ENCODE data around the gene ITGA1.
A peak's percentile ranks its signal among the peaks of the same experiment; 100 is the strongest.

ITGA1 gene

DNA sequence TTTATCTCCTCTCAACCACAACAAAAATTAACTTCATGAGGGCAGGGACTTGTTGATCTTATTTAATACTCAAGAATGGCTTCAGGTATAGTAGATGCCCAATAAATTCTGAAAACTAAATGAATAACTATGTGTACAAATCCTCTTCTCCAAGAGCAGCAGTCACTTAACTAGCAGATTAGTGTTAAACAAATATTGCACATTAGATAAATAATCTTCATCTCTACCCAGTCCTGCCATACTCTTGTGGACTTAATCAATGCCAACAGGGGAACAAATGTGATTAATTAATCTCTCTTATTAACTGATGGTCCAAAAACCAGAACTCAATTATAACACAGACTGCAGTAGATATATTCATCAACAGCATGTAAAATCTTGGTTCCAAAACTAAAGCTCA is 15.0 kb upstream of the ITGA1 start:
- no peak for DNase-seq (ENCODE audit: low spot score)

DNA sequence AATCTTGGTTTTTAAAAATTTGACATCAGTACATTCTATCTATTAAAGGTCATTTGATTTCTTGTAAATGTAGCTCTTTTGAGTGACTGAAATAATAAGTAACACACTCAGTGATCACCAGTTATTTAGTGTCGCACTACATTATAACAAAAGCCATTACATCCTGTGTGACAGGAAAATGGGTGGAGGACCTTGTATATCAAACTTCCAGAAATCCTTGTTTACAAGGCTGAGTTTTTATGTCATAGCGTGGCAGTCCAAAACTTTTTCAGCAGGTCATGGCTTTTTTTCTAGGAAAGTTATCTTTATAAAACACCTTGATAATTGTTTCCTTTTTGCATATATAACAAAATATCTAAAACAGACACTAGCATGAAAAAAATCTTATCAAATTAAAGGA is 14.4 kb upstream of the ITGA1 start:
- DNase-seq (ENCODE audit: low spot score), result no peak

DNA sequence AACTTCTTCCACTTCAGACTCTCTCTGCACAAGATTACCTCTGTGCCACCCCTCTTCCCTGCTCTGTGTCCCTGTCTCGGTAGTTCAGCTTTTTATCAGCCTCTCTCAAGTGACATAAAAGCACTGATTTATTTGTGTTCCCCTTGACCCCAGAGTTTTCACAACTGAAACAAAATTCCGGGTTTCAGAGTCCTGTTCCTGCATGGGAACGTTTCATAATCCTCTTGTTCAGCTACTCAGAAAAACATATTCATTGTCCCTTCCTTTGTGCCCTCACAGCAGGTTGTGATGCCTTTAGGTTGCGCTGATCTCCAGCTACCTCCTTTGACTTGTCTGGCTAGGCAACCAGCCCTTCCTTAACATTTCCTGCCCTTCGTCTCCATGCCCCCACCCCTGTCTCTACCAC is 13.7 kb upstream of the ITGA1 start:
- no peak for DNase-seq (ENCODE audit: low spot score)

DNA sequence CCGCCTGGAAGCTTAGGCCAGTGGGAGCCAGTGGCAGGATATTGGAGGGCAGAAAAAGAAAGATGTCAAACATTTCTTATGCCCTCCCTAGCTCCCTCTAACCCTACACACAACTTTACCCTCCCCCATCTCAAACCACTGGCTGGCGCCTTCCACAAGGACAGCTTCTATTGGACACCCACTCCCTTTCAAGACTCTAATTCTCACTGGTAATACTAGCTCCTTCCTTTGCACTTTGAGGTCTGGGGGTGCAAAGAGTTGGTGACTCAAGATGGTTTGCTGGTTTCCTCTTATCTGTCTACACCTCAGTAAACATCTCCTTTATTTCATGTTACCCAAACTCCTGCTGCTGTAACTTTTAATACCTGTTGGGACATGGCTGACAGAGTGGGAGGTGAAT is 11.6 kb upstream of the ITGA1 start:
- DNase-seq (ENCODE audit: low spot score), result no peak

DNA sequence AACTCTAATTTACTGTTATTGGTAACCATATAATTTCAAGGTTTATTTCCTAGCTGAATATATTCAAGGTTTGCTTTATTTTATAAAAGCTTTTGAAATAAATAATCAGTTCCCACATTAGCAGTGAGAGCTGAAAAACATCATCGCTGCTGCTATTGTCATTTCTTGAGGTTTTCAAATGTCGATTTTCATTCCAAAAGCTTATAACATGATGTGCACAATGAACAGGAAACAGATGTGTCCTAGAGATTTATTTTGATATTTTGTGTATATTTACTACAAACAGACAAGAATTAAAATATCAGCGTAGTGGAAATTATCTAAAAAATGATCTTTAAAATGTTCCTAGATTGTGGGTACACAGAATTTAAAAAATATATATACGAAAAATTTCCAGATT is 10.5 kb upstream of the ITGA1 start:
- no peak for DNase-seq (ENCODE audit: low spot score)

DNA sequence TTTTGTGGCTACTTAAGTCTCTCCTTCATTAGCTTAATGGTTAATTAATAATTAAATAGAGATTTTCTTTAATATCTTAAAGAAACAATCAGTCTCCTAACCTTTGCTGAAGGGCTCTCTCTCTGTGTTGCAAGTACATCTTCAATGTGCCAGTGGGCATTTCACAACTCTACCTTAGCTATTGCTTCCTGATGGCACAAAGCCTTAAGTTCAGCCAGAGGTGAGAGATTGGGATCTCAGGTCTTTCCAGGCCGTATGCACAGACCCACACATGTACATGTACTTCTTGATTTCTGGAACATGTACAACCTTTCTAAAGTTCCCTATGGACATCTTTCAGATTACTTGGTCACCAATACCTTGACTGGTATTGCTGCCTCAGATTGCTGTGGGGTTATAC is 8.9 kb upstream of the ITGA1 start:
- DNase-seq (ENCODE audit: low spot score), result no peak

DNA sequence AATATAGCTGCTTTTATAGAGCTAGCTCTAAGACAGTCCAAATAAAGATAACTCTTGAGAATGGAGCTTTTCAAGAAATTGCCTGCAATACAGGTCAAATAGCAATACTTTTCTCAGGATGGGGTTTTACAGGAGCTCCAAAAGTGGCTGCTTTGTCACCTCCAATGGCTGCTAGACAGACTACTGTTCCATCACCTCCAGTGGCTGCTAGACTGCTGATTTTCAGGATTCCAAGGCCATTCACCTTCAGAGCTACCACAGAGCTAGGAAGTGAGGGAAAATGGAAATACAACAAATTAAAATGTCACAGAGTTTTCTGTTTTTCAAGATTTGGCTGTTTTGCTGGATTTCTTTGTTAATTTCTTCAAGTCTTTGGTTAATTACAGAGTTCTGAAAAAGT is 8.5 kb upstream of the ITGA1 start:
- no peak for DNase-seq (ENCODE audit: low spot score)

DNA sequence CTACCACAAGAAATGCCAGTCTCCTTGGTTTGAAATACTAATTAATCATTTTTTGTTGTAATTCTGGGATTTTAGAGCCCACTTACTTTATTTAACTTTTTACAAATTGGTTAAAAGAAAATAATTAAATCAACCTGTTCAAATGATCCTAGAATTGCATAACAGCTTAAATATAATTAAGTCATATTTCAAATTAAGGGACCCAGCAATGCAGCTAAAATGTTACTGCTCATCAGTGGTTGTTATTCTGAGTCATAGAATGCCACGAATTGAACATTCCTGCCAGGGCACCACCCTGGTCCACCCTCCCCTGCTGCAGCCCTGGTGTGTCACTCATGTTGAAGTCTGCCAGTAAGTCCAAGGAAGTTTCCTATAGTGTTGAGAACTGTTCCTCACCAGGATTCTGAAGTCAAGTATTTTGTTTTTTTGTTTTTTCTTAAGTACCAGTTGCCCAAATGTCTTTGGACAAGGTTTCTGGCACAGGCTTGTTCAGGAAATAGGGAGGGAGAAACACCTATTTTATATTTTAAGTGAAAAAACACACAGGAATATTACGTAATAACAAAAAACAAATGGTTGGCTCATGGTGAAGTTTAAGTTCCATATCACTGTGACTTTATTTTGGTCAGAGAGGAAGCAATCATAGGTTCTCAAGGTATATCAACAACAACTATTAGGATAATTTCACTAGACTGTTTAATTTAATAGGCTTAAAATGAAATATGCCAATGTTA is 4.3 kb upstream of the ITGA1 start:
- DNase-seq (ENCODE audit: low spot score), result no peak

DNA sequence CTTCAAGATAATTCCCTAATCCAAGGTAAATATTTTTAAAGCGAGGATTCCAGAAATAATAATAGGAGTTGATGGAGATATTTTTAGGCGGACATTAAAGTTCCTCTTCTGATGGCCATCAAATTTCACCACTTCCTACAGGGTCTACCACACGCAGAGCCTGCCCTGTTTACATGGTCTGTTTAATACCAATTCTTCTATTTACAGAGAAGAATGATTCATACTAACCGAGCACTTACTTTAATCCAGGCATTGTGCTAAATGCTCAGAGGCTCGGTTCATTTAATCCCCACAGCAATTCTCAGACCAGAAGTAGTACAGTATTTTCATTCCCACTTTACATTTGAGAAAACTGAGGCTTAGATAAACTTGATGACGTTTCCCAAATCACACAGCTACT is 3.0 kb upstream of the ITGA1 start:
- no peak for DNase-seq (ENCODE audit: low spot score)

DNA sequence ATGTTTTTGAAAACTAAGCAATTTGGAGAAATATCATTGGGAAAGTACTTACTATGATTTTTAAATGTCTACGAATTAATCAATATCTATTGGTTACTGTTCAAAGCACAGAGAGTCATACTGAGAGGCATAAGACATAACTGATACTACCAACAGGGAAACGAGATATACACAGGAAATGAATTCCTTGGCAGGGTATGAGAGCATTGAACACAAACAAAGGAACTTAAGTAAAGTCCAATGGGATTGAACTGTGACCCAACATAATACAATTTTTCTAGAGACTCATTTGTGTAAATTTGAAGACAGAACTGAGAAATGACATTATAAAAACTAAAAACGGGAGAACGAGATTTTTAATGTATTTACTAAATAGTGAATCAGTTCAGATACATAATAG is 1.3 kb upstream of the ITGA1 start:
- DNase-seq (ENCODE audit: low spot score), result no peak

DNA sequence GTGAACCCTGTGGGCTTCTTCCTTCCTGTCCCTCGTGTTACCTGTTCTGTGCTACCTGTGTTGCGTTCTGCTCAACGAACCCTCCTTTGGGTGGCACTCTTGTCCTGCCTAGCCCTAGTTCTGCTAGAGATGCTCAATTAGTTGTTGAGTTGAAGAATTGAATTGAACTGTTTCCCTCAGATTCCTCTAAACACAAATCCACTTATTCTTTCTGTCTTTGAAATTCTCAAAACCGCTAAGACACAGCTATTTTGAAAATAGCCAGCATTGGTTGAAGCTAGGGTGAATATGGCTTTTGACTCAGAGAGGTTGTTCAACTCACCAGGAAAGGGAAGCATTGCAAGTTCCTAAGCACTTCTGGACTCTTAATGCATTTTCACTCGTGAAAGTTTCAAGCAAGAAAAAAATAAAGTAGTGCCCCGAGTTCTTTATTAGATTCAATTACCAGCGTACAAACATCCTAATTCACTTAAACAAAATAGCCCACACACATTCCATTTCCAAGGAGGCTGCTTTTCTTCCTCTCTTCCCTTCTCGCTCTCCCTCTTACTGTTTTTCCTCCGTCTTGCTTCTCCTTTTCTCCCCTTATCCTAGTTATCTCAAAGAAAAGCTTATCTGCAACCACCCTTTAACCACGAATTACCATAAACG is 642 bp upstream of the ITGA1 start:
- no peak for DNase-seq (ENCODE audit: low spot score)

DNA sequence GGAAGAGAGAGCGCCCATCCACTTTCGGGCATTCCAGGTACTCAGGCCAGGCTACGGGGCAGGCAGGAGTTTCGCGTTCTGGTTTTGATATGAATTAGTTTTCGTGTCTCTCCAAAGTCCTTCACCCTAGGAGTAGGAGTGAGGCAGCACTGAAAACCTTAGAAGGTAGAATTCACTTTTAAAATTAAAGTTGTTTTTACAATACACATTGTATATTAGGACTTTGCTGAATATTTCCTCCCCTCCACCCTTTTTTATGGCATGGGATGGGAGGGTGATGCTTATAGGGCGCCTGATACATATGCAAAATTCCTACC is 747 bp downstream of the ITGA1 start:
- DNase-seq (ENCODE audit: low spot score), result no peak

DNA sequence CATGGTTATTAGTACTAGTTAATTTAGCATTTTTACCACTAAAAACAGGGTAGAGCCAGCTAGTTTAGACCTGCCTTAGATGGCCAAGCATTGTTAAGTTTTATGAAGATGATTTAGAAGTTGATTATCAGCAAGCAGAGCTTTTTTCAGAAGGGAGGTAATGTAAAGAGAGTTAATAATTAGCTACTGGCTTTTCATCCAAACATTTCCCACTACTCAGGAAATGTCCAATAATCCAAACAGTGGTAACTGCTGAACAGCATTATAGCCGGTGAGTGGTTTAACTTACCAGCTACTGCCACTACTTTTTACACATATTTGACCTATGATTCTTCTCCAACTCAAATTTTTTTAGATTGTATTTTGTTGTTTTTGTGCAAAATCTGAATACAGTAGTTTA is 1.7 kb downstream of the ITGA1 start:
- DNase-seq (ENCODE audit: low spot score), result no peak

DNA sequence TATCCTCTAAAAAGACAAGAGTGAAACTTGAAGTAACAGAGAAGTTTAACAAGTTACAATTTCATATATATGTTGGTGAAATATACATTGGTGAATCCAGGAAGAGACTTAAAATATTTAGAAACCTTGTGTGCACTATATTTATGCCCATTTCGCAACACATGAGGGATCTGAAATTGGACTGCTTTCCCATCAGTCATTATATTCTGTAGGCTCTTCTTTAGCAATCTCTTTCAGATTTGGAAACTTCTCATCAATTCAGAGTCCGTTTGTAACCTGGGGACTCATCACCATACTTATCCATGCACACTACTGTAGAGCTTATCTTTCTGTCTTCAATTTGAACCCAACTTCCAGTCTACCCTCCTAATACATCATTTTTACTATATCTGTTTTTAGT is 2.1 kb downstream of the ITGA1 start:
- no peak for DNase-seq (ENCODE audit: low spot score)

DNA sequence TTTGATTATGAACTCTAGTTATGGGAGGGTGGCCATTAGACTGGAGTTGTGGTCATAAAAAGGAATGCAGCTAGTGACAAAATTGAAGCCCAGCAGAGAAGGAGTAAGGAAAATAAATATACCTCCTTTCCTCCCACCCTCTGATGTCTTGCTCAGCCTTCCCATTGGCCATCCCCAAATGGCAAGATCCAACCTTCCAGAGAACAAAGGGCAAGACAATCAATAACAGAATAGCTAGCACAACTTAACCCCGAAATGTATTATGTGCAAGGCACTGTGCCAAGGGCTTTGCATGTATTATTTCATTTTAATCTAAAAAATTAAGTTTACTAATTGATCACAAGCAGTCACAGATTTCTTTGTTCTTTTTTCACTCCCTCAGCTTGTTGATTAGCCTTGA is 3.6 kb downstream of the ITGA1 start:
- DNase-seq (ENCODE audit: low spot score), result no peak

DNA sequence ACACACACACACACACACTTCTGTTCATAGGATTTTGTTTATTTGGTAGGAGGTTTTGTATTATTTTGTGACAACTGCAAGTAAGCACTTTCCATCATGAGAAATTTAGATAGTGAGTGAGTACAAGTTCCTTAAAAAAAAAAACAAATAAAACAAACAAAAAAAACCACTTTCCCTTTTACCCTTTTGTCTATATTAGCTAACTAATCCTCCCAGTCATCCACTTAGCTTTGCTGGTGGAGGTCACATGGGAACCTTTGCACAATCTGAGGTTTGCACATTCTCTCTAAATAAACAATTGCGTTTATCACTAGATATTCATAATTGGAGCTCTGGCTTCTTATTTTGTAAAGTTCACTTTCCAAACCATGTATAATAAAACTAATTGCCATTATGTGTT is 6.8 kb downstream of the ITGA1 start:
- DNase-seq (ENCODE audit: low spot score), result no peak

DNA sequence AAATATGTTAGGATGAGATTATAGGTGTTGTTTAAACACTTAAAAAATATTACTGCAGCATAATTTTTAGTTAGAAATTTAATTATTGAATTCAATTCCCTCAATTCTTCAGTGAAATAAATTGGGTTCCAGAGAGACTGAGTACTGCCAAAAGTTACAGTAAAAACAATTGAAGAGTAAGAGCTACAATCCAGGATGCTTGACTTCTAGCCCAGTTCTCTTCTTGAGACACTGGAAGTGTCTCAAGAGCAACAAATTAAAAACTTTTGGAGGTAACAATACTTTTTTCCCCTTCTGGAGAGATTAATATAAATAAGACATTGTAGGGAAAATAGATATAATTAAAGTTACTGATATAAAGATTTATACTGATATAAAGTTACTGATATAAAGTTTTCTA is 8.3 kb downstream of the ITGA1 start:
- no peak for DNase-seq (ENCODE audit: low spot score)

DNA sequence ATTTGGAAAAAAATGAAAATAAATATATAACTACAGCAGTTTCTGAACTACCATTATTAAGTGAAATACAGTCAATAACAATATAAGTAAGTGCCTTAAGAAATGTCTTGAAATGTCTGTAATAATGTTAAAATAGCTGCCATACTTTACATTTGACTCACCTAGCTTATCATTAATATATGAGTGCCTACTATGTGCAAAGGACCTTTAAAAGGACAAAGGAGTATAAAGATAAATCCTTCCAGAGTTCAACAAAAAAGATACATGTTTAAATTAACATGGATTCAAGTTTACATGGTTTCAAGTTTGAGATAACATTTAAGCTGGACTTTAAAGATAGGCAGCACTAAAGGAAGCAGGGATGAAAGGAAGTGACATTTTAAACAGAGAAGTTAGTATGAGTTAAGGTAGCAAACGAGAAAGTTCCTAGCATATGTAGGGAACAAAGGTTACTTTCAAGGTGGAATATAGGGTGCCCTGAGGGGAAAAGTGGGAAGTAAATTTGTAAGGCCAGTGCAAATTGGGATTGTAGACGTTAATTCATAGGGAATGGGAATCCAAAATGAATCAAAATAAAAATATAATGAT is 8.9 kb downstream of the ITGA1 start:
- no peak for DNase-seq (ENCODE audit: low spot score)

DNA sequence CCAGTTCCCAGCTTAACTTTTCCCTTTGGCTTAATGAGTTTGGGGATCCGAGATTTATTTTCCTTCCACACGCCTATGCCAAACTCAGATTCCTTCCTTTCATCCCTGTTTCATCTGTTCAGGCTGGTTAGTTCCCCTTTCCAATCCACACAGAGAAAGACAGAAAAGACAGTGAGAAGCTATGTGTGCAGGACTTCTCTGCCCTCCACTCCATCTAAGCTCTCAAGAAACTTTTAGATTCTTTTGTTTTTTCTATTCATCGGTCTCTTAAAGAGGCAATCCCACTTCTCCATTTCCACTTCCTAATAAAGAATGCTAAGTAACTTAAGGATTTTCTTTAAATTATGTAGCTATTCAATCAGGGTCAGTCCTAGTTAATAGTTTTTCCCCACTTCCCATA is 11.2 kb downstream of the ITGA1 start:
- no peak for DNase-seq (ENCODE audit: low spot score)

DNA sequence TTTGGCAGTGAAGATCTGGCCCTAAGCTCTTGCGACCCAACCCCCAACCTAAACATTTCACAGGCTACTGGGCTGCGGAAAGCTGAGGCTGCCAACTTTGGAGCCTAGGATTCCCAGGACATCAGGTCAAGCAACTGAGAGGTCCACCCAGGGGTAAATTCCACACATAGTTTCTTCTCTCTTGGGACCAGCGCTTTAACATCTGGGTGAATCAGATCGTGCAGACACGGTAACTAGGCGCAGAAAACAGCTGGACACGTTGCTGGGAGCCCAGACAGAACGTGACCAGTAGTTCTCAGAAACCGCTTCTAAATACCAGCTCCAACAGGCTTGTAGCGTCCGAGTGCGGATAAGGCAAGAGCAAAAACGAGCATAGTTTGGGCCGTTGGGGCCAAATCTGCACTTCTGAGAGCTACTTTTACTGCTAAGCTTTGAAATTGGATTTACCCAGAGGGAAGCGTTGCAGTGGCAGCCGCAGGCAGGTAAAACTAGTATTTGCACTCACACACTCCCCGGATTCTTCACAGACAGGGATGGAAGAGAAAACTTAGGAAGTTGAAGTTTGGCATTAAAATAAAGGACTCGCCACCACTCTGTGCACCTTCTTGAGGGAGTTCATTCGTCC is 11.8 kb downstream of the ITGA1 start:
- DNase-seq (ENCODE audit: low spot score), result peak; percentile 54

DNA sequence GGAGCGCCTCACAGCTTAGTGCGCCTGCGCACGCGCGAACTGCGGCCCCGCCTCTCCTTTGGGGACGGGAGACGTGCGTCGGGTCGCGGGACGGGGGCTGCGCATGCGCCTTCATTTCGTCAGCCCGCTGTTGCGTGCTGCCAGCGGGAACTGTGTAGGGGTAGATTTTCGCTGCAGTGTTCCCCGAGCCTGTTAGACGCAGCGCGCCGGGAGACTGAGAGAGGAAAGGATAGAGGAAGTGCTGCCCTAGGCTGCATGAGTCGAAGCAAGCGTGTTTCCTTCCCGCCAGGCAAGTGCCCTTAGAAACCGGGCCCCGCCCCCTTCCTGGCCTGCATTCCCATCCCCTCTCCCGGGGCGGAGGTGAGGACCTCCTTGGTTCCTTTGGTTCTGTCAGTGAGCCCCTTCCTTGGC is 12.3 kb downstream of the ITGA1 start:
- peak; percentile 85 for DNase-seq (ENCODE audit: low spot score)

DNA sequence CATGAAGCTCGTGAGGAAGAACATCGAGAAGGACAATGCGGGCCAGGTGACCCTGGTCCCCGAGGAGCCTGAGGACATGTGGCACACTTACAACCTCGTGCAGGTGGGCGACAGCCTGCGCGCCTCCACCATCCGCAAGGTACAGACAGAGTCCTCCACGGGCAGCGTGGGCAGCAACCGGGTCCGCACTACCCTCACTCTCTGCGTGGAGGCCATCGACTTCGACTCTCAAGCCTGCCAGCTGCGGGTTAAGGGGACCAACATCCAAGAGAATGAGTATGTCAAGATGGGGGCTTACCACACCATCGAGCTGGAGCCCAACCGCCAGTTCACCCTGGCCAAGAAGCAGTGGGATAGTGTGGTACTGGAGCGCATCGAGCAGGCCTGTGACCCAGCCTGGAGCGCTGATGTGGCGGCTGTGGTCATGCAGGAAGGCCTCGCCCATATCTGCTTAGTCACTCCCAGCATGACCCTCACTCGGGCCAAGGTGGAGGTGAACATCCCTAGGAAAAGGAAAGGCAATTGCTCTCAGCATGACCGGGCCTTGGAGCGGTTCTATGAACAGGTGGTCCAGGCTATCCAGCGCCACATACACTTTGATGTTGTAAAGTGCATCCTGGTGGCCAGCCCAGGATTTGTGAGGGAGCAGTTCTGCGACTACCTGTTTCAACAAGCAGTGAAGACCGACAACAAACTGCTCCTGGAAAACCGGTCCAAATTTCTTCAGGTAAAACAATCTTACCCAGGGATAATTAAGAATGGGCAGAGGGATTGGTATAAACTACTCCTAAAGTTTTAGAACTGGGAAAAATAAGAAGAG is 12.9 kb downstream of the ITGA1 start:
- DNase-seq (ENCODE audit: low spot score), result peak; percentile 42

DNA sequence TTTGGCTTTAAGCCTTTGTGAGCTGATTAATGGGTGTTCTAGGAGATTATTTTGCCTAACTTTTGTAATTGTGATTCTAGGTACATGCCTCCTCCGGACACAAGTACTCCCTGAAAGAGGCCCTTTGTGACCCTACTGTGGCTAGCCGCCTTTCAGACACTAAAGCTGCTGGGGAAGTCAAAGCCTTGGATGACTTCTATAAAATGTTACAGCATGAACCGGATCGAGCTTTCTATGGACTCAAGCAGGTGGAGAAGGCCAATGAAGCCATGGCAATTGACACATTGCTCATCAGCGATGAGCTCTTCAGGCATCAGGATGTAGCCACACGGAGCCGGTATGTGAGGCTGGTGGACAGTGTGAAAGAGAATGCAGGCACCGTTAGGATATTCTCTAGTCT is 13.6 kb downstream of the ITGA1 start:
- DNase-seq (ENCODE audit: low spot score), result no peak
